Panc1 (cell line): Measurements from ENCODE around the gene APOO.

ENCODE experiments used
- POLR2AphosphoS5 ChIP-seq: IDR thresholded peaks from 2 replicates; pipeline ENCODE4 v1.6.1; 2012; ENCODE audit warnings: mild to moderate bottlenecking, low read depth, low read length, moderate library complexity
- TCF7L2 ChIP-seq: IDR thresholded peaks from 2 replicates; pipeline ENCODE4 v1.6.1; 2011; ENCODE audit warnings: mild to moderate bottlenecking, low read depth, low read length, inconsistent platforms
- TF ChIP-seq, protein P1 (sequence below): fragments of 450-650 bp; IDR thresholded peaks from 2 replicates; pipeline ENCODE4 v1.5.1; 2017; ENCODE audit warnings: mild to moderate bottlenecking
- TF ChIP-seq, protein P2 (sequence below), 2 experiments: IDR thresholded peaks; 2 replicates each; pipeline ENCODE4 v1.6.1; 2011 to 2012; ENCODE audit warnings: low read depth in 2 of 2, control low read depth in 1 of 2, low read length in 1 of 2, mild to moderate bottlenecking in 1 of 2, moderate library complexity in 1 of 2; ENCODE audit not compliant: insufficient read depth in 1 of 2

DNA sequence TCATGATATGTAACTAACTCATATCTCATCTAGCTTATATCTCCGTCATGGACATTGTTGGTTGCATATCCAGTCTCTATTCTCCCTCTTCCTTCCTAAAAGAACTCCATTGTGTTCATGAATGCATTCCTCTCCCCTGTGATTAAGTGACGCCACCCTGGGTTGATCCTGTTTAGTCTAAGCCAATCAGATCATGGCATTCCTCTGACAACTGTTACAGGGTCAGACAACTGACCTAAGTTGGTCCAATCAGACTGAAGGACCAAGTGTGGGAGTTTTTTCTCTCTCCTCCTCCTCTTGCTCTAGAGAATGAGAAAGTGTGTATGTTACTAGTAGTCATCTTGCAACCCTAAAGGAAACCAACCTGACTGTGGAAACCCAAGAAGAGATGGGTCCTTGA, 3.6 kb downstream of the APOO start:
- TF ChIP-seq, protein P1, sequence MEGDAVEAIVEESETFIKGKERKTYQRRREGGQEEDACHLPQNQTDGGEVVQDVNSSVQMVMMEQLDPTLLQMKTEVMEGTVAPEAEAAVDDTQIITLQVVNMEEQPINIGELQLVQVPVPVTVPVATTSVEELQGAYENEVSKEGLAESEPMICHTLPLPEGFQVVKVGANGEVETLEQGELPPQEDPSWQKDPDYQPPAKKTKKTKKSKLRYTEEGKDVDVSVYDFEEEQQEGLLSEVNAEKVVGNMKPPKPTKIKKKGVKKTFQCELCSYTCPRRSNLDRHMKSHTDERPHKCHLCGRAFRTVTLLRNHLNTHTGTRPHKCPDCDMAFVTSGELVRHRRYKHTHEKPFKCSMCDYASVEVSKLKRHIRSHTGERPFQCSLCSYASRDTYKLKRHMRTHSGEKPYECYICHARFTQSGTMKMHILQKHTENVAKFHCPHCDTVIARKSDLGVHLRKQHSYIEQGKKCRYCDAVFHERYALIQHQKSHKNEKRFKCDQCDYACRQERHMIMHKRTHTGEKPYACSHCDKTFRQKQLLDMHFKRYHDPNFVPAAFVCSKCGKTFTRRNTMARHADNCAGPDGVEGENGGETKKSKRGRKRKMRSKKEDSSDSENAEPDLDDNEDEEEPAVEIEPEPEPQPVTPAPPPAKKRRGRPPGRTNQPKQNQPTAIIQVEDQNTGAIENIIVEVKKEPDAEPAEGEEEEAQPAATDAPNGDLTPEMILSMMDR, result no peak
- TF ChIP-seq, protein P2, sequence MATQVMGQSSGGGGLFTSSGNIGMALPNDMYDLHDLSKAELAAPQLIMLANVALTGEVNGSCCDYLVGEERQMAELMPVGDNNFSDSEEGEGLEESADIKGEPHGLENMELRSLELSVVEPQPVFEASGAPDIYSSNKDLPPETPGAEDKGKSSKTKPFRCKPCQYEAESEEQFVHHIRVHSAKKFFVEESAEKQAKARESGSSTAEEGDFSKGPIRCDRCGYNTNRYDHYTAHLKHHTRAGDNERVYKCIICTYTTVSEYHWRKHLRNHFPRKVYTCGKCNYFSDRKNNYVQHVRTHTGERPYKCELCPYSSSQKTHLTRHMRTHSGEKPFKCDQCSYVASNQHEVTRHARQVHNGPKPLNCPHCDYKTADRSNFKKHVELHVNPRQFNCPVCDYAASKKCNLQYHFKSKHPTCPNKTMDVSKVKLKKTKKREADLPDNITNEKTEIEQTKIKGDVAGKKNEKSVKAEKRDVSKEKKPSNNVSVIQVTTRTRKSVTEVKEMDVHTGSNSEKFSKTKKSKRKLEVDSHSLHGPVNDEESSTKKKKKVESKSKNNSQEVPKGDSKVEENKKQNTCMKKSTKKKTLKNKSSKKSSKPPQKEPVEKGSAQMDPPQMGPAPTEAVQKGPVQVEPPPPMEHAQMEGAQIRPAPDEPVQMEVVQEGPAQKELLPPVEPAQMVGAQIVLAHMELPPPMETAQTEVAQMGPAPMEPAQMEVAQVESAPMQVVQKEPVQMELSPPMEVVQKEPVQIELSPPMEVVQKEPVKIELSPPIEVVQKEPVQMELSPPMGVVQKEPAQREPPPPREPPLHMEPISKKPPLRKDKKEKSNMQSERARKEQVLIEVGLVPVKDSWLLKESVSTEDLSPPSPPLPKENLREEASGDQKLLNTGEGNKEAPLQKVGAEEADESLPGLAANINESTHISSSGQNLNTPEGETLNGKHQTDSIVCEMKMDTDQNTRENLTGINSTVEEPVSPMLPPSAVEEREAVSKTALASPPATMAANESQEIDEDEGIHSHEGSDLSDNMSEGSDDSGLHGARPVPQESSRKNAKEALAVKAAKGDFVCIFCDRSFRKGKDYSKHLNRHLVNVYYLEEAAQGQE (IDR thresholded peaks at IDR 0.05; ENCODE audit: insufficient read depth in 1 of 2, low read depth in 2 of 2, low read length in 1 of 2), result no peak
- no peak for TF ChIP-seq POLR2AphosphoS5
- TF ChIP-seq TCF7L2, result no peak
